Thyroid gland (tissue), 4 donors: Measurements from ENCODE around the gene NHERF2.

ENCODE experiments used
- CTCF ChIP-seq, 6 experiments: fragments of 200-600 bp in 3 of 6; fragments of 450-650 bp in 3 of 6; sonication (generic) in 3 of 6; IDR thresholded peaks; one replicate each; pipeline ENCODE4 v1.5.1; 2016 to 2019; ENCODE audit warnings: antibody characterized with exemption in 6 of 6, mild to moderate bottlenecking in 2 of 6, inconsistent platforms in 1 of 6, moderate library complexity in 1 of 6
- POLR2A ChIP-seq, 2 donors: fragments of 450-650 bp; IDR thresholded peaks; one replicate each; pipeline ENCODE4 v1.6.1; 2017; ENCODE audit warnings: antibody characterized with exemption in 2 of 2, mild to moderate bottlenecking in 2 of 2, moderate library complexity in 1 of 2

- no peak for TF ChIP-seq POLR2A (IDR thresholded peaks at IDR 0.05)
- no peak for TF ChIP-seq CTCF (IDR thresholded peaks at IDR 0.05)
These were observed 44.1 kb downstream of the NHERF2 start for GRCh38 chr16:2070576-2071453.
